ENCODE data around the gene PRC1.

Gene PRC1

DNA sequence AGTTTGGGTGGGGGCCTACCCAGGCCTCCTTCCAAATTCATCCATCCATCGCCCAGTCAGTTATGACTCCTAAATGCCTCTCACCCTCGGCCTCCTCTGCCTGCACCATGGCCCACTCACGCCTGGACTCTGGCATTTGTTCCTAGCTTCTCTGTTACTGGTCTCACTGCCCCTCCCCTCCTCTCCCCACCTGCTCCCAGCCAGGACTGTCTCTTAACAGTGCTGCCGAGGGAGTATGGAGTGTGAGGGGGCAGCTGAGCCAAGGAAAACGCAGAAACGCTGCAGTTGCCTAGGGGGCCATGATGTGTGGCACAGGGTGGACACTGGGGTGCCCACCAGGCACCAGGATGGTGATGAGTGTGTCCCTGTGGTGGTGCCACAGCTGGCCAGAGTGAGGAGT is 36.5 kb downstream of the PRC1 start:
- TF ChIP-seq, protein P1, sequence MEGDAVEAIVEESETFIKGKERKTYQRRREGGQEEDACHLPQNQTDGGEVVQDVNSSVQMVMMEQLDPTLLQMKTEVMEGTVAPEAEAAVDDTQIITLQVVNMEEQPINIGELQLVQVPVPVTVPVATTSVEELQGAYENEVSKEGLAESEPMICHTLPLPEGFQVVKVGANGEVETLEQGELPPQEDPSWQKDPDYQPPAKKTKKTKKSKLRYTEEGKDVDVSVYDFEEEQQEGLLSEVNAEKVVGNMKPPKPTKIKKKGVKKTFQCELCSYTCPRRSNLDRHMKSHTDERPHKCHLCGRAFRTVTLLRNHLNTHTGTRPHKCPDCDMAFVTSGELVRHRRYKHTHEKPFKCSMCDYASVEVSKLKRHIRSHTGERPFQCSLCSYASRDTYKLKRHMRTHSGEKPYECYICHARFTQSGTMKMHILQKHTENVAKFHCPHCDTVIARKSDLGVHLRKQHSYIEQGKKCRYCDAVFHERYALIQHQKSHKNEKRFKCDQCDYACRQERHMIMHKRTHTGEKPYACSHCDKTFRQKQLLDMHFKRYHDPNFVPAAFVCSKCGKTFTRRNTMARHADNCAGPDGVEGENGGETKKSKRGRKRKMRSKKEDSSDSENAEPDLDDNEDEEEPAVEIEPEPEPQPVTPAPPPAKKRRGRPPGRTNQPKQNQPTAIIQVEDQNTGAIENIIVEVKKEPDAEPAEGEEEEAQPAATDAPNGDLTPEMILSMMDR (IDR thresholded peaks at IDR 0.05; ENCODE audit: low read depth, low read length, missing control alignments) = no peak
- H3K4me3 ChIP-seq (replicated peaks; ENCODE audit: low read depth, low read length) = peak overlapping the region; percentile 55
- no peak for DNase-seq (ENCODE audit: extremely low read depth, low read depth)

DNA sequence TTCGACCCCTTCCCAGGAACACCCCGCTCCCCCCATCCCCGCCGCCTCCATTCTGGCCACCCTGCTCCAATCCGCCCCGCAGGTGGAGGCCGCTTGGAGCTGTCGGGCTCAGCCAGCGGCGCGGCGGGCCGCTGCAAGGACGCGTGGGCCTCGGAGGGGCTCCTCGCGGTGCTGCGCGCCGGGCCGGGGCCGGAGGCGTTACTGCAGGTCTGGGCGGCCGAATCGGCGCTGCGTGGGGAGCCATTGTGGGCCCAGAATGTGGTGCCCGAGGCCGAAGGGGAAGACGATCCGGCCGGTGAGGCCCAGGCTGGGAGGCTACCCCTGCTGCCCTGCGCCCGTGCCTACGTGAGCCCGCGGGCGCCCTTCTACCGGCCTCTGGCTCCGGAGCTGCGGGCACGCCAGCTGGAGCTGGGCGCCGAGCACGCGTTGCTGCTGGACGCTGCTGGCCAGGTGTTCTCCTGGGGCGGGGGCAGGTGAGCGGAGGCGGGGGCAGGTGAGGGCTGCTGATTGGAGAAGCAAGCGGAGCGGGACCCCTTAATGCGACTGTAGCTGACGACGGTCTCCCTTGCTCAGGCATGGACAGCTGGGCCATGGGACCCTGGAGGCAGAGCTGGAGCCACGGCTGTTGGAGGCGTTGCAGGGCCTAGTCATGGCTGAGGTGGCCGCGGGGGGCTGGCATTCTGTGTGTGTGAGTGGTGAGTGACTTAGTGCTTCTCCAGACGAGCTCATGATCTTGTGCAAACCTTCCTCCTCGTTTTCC is 37.1 kb downstream of the PRC1 start:
- H3K4me3 ChIP-seq (replicated peaks; ENCODE audit: low read depth, low read length) = peak overlapping the region; percentile 55
- TF ChIP-seq, protein P1 (IDR thresholded peaks at IDR 0.05; ENCODE audit: low read depth, low read length, missing control alignments) = no peak

DNA sequence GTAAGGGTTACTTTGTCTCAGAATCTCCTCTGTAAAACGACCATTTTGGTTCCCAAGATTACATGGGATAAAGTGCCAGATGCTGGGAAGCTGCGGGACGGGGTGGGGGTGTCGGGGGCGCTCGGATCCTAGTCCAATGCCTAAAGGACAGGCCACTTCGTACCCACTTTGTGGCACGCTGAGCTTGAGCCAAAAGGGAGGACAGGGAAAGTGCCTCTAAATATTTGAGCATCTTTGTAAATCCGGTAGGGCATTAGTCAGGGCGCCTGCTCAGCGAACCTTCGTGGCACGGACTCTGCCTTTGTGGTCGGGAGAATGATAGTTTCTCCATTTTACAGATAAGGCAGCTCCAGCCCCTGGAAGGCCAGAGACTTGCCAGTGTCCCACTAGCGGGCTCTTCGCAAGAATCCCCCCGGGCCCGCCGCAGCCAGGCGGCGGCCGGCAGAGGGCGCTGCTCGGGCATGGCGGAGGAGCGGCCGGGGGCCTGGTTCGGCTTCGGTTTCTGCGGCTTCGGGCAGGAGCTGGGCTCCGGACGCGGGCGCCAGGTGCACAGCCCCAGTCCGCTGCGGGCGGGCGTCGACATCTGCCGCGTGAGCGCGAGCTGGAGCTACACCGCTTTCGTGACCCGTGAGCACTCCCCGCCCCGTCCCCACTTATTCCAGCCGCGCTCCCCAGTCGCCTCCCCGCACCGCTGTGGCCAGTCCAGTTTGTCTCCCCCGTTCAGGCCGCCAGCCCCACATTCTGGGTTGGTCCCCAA is 37.9 kb downstream of the PRC1 start:
- H3K4me3 ChIP-seq (replicated peaks; ENCODE audit: low read depth, low read length) = peak overlapping the region; percentile 55
- TF ChIP-seq, protein P1 (IDR thresholded peaks at IDR 0.05; ENCODE audit: low read depth, low read length, missing control alignments) = peak; percentile 96
- DNase-seq (ENCODE audit: extremely low read depth, low read depth) = peak; percentile 31

More for the DNA sequence above, 37.1 kb downstream of the PRC1 start:
- no peak for DNase-seq (ENCODE audit: extremely low read depth, low read depth)

DNA sequence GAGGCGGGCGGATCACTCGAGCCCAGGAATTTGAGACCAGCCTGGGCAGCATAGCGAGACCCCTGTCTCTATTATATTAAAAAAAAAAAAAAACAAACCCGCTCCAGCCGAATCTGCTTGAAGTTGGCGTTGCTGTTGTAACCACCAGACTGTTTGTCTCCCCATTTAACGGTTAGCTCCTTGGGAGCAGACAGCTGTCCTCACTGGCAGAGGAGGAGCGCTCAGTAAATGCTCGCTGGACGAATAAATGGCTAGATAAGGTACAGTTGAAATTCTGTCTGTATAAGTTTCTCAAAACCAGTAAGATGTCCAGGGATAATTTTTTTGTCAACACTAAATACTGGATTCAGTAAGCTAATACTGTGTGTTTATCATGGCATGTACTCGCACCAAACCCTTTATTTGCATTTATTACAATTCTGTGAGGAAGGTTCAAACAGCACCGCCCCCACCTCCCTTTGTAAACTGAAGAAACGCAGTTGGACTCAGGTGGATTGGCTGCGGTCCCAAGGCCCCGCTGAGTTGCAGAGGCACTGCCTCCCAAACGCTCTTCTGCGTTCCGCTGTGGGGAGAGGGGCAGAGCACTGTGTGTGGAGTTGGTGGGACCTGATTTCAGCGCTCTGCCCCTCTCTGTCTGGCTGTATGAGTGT is 38.6 kb downstream of the PRC1 start:
- DNase-seq (ENCODE audit: extremely low read depth, low read depth) = no peak
- TF ChIP-seq, protein P1 (IDR thresholded peaks at IDR 0.05; ENCODE audit: low read depth, low read length, missing control alignments) = no peak
- peak overlapping the region; percentile 55 for H3K4me3 ChIP-seq (replicated peaks; ENCODE audit: low read depth, low read length)

DNA sequence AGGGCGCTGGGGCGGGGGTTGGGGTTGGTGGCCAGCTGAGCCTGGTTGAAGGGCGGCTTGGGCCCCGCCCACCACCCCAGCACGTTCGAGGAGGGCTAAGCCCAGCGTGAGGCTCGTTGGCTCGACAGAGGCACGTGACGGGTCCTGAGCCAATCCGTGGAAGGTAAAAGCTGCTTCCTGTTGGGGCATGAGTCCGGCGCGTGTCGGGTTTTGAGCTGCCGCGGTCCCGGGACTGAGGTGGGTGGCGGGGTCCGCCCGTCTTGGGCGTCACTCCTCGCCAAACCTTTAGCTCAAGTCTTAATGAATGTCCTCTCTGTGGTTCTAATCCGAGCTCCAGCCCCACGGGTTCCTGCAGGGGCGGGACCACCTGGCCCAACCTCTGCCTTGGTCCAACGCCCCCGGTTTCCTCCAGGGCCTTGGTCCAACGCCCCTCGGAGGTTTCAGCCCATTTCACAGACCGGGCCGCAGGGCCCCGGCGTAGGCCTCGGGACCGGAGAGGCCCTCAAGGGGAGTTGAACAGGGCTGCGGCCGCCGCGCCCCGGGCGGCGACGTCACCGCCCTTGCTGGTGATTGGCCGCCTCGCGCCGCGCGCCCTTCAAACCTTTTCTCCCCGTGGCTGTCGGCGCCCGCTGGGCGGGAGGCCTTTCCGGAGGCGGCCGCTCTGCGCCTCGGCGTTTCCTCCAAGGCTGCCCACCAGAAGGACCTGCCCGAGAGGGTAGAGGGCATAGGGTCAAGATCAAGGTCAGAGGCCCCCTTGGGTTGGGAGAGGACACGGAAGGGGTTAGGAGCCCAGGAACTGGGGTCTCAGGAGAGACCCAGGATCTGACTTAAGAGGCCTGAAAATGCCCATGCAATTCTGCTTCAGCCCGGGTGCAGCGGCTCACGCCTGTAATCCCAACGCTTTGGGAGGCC is 39.4 kb downstream of the PRC1 start, which contains the start of gene RCCD1:
RCCD1 (plus strand) TSS at position 173 of the 912 bp plus-strand sequence. CDS start 1,851 bp downstream, outside the sequence.
- TF ChIP-seq, protein P1 (IDR thresholded peaks at IDR 0.05; ENCODE audit: low read depth, low read length, missing control alignments) = no peak
- H3K4me3 ChIP-seq (replicated peaks; ENCODE audit: low read depth, low read length) = peak within 1 kb of the TSS; percentile 55
- DNase-seq (ENCODE audit: extremely low read depth, low read depth) = peak; percentile 88
